ENCODE data around the gene ZNF205.

Gene ZNF205

DNA sequence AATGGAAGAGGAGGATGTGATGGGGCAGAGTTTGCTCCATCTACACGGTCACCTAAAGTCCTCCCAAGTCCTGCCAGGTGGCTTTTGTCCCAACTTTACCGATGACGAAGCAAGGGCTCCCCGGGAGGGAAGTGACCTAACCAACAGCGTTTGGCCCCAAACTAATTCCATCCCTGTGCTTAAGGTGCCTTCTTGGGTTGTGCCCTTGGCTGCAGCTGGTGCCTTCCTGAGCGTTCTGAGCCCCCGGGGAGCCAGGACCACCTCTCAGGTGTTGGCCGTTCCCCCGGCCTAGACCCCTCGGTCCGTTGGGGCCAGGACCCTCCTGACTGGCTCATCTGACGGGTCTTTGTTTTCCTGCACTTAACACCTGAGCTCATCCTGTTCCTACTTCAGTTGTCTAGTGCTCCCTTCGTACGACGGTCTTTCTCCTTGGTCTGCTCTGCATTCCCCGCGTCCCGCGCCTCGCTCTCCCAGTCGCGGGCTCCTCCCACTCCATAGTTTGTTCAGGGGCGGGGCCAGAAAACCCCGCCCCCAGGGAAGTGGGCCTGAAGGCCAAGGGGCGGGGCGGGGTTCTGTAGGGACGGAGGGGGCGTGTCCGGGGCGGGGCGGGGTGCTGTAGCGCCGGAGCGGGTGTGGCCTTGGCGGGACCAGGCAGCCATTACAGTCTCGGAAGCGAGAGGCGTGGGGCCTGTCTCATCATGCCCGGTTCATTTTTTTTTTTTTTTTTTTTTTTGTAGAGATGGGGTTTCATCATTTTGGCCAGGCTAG is 12.5 kb upstream of the ZNF205 start:
- Histone ChIP-seq H3K4me3 (ENCODE audit: low read depth, low read length) (no peak overlapping the region), H3K9me3 (no peaks in the 10 kb centered on the region), H3K36me3 (no peaks in the 10 kb centered on the region), H3K4me1 (peaks cover 3% of the 10 kb centered on the region; the same call in 1 of the 2 replicates), H3K27me3 (no peaks in the 10 kb centered on the region; the same call in 1 of the 2 replicates)
- TF ChIP-seq, protein P1, sequence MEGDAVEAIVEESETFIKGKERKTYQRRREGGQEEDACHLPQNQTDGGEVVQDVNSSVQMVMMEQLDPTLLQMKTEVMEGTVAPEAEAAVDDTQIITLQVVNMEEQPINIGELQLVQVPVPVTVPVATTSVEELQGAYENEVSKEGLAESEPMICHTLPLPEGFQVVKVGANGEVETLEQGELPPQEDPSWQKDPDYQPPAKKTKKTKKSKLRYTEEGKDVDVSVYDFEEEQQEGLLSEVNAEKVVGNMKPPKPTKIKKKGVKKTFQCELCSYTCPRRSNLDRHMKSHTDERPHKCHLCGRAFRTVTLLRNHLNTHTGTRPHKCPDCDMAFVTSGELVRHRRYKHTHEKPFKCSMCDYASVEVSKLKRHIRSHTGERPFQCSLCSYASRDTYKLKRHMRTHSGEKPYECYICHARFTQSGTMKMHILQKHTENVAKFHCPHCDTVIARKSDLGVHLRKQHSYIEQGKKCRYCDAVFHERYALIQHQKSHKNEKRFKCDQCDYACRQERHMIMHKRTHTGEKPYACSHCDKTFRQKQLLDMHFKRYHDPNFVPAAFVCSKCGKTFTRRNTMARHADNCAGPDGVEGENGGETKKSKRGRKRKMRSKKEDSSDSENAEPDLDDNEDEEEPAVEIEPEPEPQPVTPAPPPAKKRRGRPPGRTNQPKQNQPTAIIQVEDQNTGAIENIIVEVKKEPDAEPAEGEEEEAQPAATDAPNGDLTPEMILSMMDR (IDR thresholded peaks at IDR 0.05; ENCODE audit: low read depth, low read length): no peak
- peak; percentile 96 for DNase-seq

DNA sequence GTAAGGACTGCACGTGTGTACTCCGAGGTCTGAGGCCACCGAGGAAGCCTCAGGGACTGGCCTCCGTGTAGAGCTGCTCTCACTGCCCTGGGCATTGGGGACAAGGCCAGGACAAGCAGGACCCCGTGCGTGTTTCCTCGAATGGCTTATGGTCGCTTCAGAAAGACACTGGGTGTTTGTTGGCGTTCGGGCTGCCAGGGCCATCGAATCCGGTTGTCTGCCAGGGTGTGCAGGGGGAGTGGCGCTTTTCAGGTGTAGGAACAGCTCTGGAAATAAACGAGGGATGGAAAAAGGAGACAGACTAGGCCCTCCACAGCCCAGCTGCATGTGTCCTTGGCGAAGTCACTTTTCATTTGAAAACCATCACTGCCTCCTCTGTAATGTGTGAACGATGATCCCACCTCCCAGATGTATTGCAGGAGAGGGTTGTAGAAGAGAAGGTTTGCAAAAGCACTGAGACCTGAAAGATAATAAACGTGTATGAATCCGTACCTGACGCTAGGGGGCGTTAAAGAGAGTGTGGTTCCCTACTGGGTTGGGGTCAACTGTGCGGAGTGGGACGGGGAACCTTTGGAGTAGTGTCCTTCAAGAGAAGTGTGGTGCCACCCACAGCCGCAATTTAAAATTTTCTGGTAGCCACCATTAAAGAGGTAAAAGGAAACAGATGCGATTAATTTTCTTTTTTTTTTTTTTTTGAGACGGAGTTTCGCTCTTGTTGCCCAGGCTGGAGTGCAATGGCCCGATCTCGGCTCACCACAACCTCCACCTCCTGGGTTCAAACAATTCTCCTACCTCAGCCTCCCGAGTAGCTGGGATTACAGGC is 11.2 kb upstream of the ZNF205 start:
- no peak overlapping the region for H3K4me3 ChIP-seq (ENCODE audit: low read depth, low read length)
- no peaks in the 10 kb centered on the region for H3K36me3 ChIP-seq
- H3K9me3 ChIP-seq: no peaks in the 10 kb centered on the region
- DNase-seq: peak; percentile 46
- peaks cover 3% of the 10 kb centered on the region; the same call in 1 of the 2 replicates for H3K4me1 ChIP-seq
- no peaks in the 10 kb centered on the region for H3K27me3 ChIP-seq
- TF ChIP-seq, protein P1 (IDR thresholded peaks at IDR 0.05; ENCODE audit: low read depth, low read length): peak; percentile 75

DNA sequence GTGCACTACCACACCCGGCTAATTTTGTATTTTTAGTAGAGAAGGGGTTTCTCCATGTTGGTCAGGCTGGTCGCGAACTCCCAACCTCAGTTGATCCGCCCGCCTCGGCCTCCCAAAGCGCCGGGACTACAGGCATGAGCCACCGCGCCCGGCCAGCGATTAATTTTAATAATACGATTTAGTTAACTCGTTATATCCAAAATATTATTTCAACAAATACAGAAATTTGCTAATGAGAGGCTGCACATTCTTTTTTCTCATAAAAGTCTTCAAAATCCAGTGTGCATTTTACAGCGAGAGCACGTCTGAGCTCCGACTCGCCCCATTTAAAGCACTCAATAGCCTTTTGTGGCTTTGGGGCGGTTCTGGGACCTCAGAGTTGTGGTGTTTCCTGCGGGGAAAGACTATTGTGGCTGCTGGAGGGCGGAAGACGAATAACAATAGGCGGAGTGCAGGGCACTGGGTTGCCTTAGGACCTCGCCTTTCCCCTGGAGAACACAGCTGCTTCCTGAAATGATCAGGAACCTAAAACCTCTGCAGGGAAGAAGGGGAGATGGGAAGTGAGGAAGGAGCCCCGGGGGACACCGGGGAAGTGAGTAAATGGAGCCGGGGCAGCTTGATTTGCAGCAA is 10.4 kb upstream of the ZNF205 start:
- no peak overlapping the region for H3K4me3 ChIP-seq (ENCODE audit: low read depth, low read length)
- peaks cover 3% of the 10 kb centered on the region; the same call in 1 of the 2 replicates for H3K4me1 ChIP-seq
- H3K9me3 ChIP-seq: no peaks in the 10 kb centered on the region
- H3K27me3 ChIP-seq: no peaks in the 10 kb centered on the region
- no peak for DNase-seq
- TF ChIP-seq, protein P1 (IDR thresholded peaks at IDR 0.05; ENCODE audit: low read depth, low read length): no peak
- no peaks in the 10 kb centered on the region for H3K36me3 ChIP-seq

DNA sequence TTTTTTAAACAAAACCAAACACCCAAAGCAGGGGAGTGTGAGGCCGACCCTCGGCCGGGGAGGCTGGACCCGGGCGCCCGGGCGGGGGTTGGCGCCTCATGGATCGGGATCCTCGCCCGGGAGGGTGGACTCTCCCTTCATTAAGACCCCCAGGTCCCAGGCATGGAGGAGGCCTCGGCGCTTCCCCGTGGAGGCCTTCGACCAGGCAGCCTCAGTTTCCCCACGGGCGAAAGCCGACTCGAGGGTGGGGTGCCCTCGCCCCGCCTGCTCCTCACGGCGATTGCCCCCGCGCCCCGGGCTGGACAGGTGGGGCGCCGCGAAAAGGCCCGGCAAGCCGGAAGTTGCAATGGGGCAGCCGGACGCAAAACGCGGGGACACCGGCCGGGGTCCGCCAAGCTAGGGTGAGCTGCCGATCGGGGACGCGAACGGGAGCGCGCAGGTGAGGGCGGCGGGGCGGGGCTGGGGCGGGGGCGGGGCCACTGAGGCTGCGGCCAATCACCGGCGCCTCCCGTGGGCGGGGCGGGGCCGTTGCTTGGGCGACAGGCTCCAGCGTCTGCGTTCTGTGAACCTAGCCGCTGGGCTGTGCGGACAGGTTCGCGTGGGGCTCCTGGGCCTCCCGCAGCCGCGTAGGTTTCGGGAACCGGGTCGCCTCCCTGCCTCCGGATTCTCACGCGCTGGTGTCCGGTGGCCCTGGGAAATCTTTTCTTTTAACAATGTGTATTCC is 6.0 kb upstream of the ZNF205 start:
- Histone ChIP-seq H3K9me3 (no peaks in the 10 kb centered on the region), H3K36me3 (no peaks in the 10 kb centered on the region), H3K27me3 (no peaks in the 10 kb centered on the region), H3K4me3 (ENCODE audit: low read depth, low read length) (peak overlapping the region; percentile 79), H3K4me1 (no peaks in the 10 kb centered on the region)
- DNase-seq: peak; percentile 95
- TF ChIP-seq, protein P1 (IDR thresholded peaks at IDR 0.05; ENCODE audit: low read depth, low read length): no peak

DNA sequence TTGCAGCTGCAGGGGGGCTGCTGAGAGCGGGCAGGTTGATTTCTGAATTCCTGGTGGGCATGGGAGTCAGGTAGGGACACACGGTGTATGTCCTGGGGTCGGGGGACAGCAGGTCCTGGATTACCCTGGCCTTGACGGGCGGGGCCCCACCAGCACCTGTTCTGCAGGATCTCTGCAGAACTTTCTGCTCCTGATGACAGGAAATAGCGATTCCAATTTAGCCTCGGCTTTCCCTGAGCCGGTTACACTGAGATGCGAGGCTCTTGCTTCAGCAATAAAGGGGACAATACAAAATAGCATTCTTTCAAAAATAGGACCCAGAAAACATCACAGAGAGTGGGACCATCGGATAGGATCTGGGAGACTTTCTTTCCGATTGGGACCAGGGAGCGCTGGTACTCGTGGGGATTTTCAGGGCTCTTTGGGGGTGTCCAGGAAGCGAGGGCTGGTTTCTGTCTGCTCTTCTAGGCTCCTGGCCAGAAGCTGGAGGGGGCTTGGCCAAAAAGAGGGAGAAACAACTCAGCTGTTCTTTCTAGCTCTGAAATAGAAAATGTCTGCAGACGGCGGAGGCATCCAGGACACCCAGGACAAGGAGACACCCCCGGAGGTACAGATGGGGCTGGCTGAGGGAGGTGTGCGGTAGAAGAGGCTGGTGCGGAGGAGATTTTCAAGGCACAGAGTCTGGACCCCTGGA is 642 bp downstream of the ZNF205 start:
- H3K4me1 ChIP-seq: no peaks in the 10 kb centered on the region; the same call in 1 of the 2 replicates
- TF ChIP-seq, protein P1 (IDR thresholded peaks at IDR 0.05; ENCODE audit: low read depth, low read length): no peak
- DNase-seq: no peak
- peak overlapping the region; percentile 96 for H3K4me3 ChIP-seq (ENCODE audit: low read depth, low read length)
- H3K36me3 ChIP-seq: peaks cover 7% of the 10 kb centered on the region; the same call in 1 of the 2 replicates
- no peaks in the 10 kb centered on the region for H3K27me3 ChIP-seq
- H3K9me3 ChIP-seq: no peaks in the 10 kb centered on the region
